Right cardiac atrium (tissue), 5 donors: ENCODE measurements around the gene EPC1. TPM values are rescaled to one million over a fixed set of nuclear protein-coding genes. Genes with fewer than 3 reads are reported as not detected.
A peak's percentile ranks its signal among the peaks of the same experiment; 100 is the strongest.

ENCODE experiments used
- ATAC-seq, 2 donors: fragments of 200-7000 bp; cut with Tn5 transposase; one replicate each; pipeline versions ENCODE4 v1.8.0 to v1.9.1; 2020; ENCODE audit warnings: moderate library complexity in 2 of 2, mild to moderate bottlenecking in 1 of 2
- DNase-seq, 3 donors: peaks; one replicate each; pipeline ENCODE4 v3.0.0-alpha.2; 2020
- H3K27ac ChIP-seq: one replicate; pipeline ENCODE4 v1.5.1; 2013; ENCODE audit warnings: mild to moderate bottlenecking, low read length, control low read depth, moderate library complexity
- H3K27me3 ChIP-seq: one replicate; pipeline ENCODE4 v1.6.1; 2013; ENCODE audit not compliant: control insufficient read depth, insufficient read depth
- H3K4me1 ChIP-seq: one replicate; pipeline ENCODE4 v1.6.1; 2013; ENCODE audit warnings: low read length; ENCODE audit not compliant: control insufficient read depth, insufficient read depth
- H3K4me3 ChIP-seq: one replicate; pipeline ENCODE4 v1.5.1; 2013; ENCODE audit warnings: low read length, control low read depth
- H3K9me3 ChIP-seq: one replicate; pipeline ENCODE4 v1.6.1; 2013; ENCODE audit warnings: low read length; ENCODE audit not compliant: control insufficient read depth
- WGBS: extraction: QIAGEN DNeasy Blood & Tissue Kit; methylation state at CpG from one replicate; pipeline ENCODE4 v1.1.7; 2013; 5-methylcytosine and 5-hydroxymethylcytosine counted together
- intact Hi-C, 4 donors: fragments of 100-400 bp; cut with DNase I; formaldehyde crosslinking; loops; one replicate each; pipeline versions ENCODE4 v1.11.0 to v1.14.0; 2022 to 2023
- polyA plus RNA-seq: library from polyadenylated mRNA; stranded (reverse); fragments of 200-250 nt; gene quantifications from one replicate; pipeline ENCODE4 v1.2.3, GENCODE V29; 2013
- total RNA-seq, 4 donors: library from RNA; stranded (reverse); fragmentation: NEBNext Ultra II Directional; extraction: Animal tissue kit (Norgen Biotek cat#: 25700); gene quantifications; one replicate each; pipeline ENCODE4 v1.2.1, GENCODE V29; 2021
- donor health status: healthy with polysubstance abuse.
- donor health status: DM: no; HTN: yes; CAD: no.
- donor health status: DM: no; HTN: no; CAD: no.
- donor health status: DM: no; HTN: yes; CAD: no; lungs with severe emphysema.
- donor health status: DM: yes; HTN: yes; CAD: no.

Gene EPC1
- total and polyA plus RNA-seq, 5 donors, result 11.5 to 24.6 (median 23.1) TPM

- H3K9me3 ChIP-seq, result no peaks in the 10 kb centered on the region
- H3K27ac ChIP-seq, result no peak overlapping the region
- H3K4me1 ChIP-seq, result peaks cover 15% of the 10 kb centered on the region
- no peak for ATAC-seq
- intact Hi-C loops, result no loop called here
- WGBS, result 56% methylated on average over 6 of the region's 6 CpGs
- H3K27me3 ChIP-seq, result no peaks in the 10 kb centered on the region
- no peak for DNase-seq
- H3K4me3 ChIP-seq, result no peak overlapping the region
These were observed 29.1 kb downstream of the EPC1 start for GRCh38 chr10:32317795-32318357.

GRCh38 chr10:32315424-32315823 lies 31.5 kb downstream of the EPC1 start:
- ATAC-seq, result no peak

DNA sequence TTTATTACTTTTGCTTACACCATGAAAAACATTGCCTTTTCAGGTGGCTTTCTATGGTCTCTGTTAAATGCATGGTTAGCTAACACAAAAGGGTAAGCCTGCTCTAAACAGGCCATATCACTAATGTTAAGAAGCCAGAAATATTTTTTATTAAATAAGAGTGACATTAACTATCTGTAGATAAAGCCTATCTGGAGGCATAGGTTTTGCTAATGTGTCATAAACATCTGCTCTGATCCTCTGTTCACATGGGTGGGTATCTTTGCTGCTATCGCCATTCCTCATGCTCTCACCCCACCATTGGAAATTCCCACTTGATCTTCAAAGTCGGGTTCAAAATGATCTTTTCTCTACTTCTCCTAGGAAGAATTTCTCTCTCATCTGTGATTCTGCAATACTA lies 32.4 kb downstream of the EPC1 start:
- intact Hi-C loops, result no loop called here
- H3K4me1 ChIP-seq, result peaks cover 13% of the 10 kb centered on the region
- no peak overlapping the region for H3K27ac ChIP-seq

More at GRCh38 chr10:32315424-32315823, 31.5 kb downstream of the EPC1 start:
- Histone ChIP-seq H3K9me3 (no peaks in the 10 kb centered on the region), H3K27me3 (no peaks in the 10 kb centered on the region), H3K27ac (no peak overlapping the region), H3K4me3 (no peak overlapping the region), H3K4me1 (peaks cover 15% of the 10 kb centered on the region)
- WGBS, result 68% methylated on average over 3 of the region's 3 CpGs
- DNase-seq, result no peak
- intact Hi-C loops, result no loop called here

DNA sequence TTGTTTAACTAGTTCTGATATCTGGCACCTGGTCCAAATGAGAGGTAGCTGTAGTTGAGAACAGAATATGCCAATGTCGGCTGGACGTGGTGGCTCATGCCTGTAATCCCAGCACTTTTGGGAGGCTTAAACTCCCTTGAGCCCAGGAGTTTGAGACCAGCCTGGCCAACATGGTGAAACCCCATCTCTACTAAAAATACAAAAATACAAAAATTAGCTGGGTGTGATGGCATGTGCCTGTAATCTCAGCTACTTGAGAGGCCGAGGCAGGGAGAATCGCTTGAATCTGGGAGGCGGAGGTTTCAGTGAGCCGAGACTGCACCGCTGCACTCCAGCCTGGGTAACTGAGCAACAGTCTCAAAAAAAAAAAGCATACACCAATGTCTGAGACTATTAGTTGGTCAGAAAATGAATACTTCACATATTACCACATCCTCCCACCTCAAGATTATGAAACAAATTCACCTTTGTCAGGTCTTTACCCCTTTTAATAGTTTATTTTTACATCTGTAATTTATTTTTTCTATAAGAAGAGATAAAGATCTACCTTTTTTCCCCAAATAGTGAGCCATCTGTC lies 38.8 kb downstream of the EPC1 start:
- DNase-seq, result no peak
- 80% methylated on average over 7 of the region's 7 CpGs for WGBS
- H3K27ac ChIP-seq, result peak overlapping the region; percentile 27
- intact Hi-C loops, result no loop called here
- no peaks in the 10 kb centered on the region for H3K27me3 ChIP-seq
- H3K4me3 ChIP-seq, result no peak overlapping the region
- H3K4me1 ChIP-seq, result peaks cover 6% of the 10 kb centered on the region
- no peak for ATAC-seq
- H3K9me3 ChIP-seq, result no peaks in the 10 kb centered on the region

More for the DNA sequence above, 32.4 kb downstream of the EPC1 start:
- Histone ChIP-seq H3K4me3 (no peak overlapping the region), H3K27me3 (no peaks in the 10 kb centered on the region), H3K9me3 (no peaks in the 10 kb centered on the region)
- ATAC-seq (no peak), DNase-seq (no peak)
- 71% methylated on average over 2 of the region's 2 CpGs for WGBS

DNA sequence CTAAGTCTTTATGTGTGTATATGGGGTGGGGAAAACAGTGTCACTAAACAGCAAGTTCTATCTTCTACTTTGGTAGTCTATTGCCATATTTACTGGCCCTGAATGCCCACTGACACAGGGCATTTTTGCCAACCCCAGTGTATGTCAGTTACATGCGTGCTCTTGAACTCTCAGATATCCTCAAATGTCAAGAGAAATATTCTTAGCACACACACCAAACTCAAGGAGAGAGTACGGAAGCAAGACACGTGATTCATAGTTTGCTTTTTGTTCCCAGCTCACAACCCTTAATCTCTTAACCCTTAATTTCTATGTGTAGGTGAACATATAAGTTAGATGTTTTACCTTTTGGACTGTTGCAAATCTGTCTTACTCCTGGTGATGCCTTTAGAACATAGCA lies 39.3 kb downstream of the EPC1 start:
- ATAC-seq (peak in 1 of 2 donors; percentile 36), DNase-seq (no peak)
- Histone ChIP-seq H3K4me1 (peaks cover 6% of the 10 kb centered on the region), H3K9me3 (no peaks in the 10 kb centered on the region), H3K27me3 (no peaks in the 10 kb centered on the region), H3K4me3 (no peak overlapping the region), H3K27ac (no peak overlapping the region)
- 40% methylated on average over 3 of the region's 3 CpGs for WGBS
- intact Hi-C loops, result no loop called here

DNA sequence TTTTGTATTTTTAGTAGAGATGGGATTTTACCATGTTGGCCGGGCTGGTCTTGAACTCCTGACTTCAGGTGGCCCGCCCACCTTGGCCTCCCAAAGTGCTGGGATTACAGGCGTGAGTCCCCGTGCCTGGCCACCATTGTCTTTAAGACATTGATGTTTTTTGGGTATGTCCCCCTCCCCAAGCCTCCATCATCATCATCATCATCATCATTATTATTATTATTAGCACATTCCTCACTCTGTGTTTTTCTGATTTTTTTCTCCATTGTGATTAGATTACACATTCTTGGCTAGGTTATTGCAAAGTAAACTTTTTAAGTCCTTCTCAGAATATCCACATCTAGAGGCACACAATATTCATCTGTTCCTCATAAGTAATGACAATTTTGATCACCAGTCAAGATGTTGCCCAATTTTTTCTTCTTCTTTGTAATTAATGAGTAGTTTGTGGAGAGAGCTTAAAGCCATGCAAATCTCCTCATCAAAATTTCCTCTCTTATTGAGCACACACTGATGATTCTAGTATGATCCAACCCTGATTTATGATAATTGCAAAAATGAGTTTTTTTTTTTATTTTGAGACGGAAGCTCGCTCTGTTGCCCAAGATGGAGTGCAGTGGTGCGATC lies 47.5 kb downstream of the EPC1 start:
- WGBS, result 91% methylated on average over 7 of the region's 7 CpGs
- intact Hi-C loops, result no loop called here
- Histone ChIP-seq H3K4me1 (peaks cover 1% of the 10 kb centered on the region), H3K27ac (no peak overlapping the region), H3K9me3 (no peaks in the 10 kb centered on the region), H3K4me3 (no peak overlapping the region), H3K27me3 (no peaks in the 10 kb centered on the region)
- ATAC-seq (no peak), DNase-seq (no peak)

DNA sequence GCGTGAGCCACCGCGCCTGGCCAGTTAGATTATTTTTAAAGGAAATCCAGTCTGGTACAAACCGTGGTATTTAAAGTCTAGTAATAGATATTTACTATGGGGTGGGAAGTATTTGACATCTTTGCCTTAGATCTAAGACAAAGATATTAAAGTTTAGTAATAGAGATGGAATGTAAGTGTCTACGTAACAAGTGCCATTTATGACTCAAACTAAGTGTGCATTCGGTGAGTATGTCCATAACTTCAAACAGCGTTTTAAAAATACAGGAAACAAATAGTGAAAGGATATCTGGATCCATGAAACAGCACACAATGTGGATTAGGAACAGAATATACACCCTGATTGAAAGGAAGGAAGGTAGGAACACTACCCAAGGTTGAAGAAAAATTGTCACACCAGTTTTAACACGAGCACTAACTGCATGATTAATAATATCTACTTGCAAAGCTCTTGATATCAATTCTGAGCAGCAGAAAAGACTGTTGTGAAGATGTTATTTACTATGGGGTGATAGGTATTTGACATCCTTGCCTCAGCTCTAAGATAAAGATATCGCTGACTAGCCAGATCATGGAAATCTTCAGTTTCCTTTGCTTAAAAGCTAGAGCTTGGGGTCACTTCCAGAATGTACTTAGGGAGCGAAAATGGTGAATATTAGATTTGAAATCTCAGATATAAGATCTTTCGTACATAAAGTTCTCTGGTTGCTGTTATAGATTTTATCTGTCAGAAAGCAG lies 48.7 kb downstream of the EPC1 start:
- intact Hi-C loops, result no loop called here
- no peak for DNase-seq
- 88% methylated on average over 11 of the region's 11 CpGs for WGBS

DNA sequence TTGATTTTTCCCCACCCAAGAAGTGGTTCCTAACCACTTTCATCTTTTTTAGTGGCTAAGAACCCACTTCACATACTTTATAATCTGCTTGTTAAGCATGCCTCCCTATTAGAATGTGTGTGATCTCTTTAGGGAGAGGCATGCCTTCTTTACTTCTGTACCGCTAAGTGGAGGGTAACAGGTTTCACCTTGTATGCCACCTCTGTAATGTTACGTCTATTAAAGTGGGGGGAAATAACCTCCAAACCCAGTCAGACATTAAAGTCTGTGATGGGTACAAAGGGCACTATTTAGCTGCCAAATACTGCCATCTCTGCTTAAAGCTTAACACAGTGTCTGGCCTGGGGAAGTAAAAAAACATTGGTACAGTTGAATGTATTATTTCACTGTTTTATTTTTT lies 51.9 kb downstream of the EPC1 start:
- Histone ChIP-seq H3K27me3 (no peaks in the 10 kb centered on the region), H3K9me3 (no peaks in the 10 kb centered on the region), H3K27ac (no peak overlapping the region), H3K4me1 (peaks cover 1% of the 10 kb centered on the region), H3K4me3 (no peak overlapping the region)
- ATAC-seq, result no peak
- no peak for DNase-seq
- 77% methylated on average over 2 of the region's 2 CpGs for WGBS
- intact Hi-C loops, result no loop called here

More for the DNA sequence above, 48.7 kb downstream of the EPC1 start:
- no peak overlapping the region for H3K4me3 ChIP-seq
- H3K27ac ChIP-seq, result no peak overlapping the region
- ATAC-seq, result no peak
- H3K4me1 ChIP-seq, result peaks cover 1% of the 10 kb centered on the region
- H3K27me3 ChIP-seq, result no peaks in the 10 kb centered on the region
- H3K9me3 ChIP-seq, result no peaks in the 10 kb centered on the region

- no peak for ATAC-seq
- 92% methylated on average over 4 of the region's 4 CpGs for WGBS
- H3K27me3 ChIP-seq, result no peaks in the 10 kb centered on the region
- no peaks in the 10 kb centered on the region for H3K9me3 ChIP-seq
- no peak overlapping the region for H3K4me3 ChIP-seq
- intact Hi-C loops, result no loop called here
- DNase-seq, result no peak
- no peak overlapping the region for H3K27ac ChIP-seq
- H3K4me1 ChIP-seq, result no peaks in the 10 kb centered on the region
These were observed 53.4 kb downstream of the EPC1 start for GRCh38 chr10:32293581-32293980.

DNA sequence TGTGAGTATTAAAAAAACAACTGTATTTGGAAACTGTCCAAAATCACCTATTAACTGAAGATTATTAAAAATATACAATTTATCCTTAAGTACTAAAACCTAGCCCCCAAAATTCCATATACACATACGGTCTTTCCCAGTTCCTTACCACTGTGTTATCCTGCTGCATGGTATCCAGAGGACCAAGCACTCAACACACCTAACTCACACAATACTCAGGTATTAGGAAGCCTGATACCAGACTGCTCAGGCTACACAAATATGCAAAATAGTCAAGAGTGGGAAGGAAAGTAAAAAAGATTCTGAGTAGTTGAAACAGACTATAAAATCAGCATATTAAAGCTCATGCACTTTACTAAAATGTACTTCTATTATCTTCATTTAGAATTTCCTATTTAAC lies 67.2 kb downstream of the EPC1 start:
- Histone ChIP-seq H3K27ac (no peak overlapping the region), H3K4me1 (no peaks in the 10 kb centered on the region), H3K27me3 (no peaks in the 10 kb centered on the region), H3K4me3 (no peak overlapping the region), H3K9me3 (no peaks in the 10 kb centered on the region)
- DNase-seq (no peak), ATAC-seq (no peak)
- WGBS, result 97% methylated on average over 1 of the region's 1 CpG
- intact Hi-C loops, result no loop called here

DNA sequence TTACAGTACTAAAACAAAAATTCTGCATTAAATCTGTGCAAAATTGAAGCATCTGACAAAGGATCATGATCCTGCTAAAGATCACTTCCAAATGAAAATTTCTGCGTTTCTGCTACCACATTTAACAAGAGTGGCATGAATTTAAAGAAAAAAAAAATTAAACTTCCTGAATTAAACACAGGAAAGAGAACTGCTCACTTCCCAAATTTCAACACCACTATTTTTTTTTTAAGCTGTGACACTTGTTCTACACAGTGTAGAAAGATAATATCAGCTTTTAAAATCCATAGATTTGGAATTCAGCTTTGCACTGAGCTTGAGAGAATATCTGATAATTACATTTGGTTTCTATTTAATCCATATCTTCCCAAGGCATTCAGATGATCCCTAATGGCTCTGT lies 73.6 kb downstream of the EPC1 start:
- ATAC-seq (no peak), DNase-seq (no peak)
- intact Hi-C loops, result no loop called here
- WGBS, result 73% methylated on average over 1 of the region's 1 CpG
- H3K4me3 ChIP-seq, result no peak overlapping the region
- H3K9me3 ChIP-seq, result no peaks in the 10 kb centered on the region
- H3K27me3 ChIP-seq, result no peaks in the 10 kb centered on the region
- H3K4me1 ChIP-seq, result no peaks in the 10 kb centered on the region
- H3K27ac ChIP-seq, result no peak overlapping the region
